ENCODE measurements around the gene ARMH1.
"Not testable (repeated sequence)": the region's sequence is repeated elsewhere in the genome, so short reads cannot be mapped to it uniquely, and the experiment has no call there.

The ARMH1 gene

DNA sequence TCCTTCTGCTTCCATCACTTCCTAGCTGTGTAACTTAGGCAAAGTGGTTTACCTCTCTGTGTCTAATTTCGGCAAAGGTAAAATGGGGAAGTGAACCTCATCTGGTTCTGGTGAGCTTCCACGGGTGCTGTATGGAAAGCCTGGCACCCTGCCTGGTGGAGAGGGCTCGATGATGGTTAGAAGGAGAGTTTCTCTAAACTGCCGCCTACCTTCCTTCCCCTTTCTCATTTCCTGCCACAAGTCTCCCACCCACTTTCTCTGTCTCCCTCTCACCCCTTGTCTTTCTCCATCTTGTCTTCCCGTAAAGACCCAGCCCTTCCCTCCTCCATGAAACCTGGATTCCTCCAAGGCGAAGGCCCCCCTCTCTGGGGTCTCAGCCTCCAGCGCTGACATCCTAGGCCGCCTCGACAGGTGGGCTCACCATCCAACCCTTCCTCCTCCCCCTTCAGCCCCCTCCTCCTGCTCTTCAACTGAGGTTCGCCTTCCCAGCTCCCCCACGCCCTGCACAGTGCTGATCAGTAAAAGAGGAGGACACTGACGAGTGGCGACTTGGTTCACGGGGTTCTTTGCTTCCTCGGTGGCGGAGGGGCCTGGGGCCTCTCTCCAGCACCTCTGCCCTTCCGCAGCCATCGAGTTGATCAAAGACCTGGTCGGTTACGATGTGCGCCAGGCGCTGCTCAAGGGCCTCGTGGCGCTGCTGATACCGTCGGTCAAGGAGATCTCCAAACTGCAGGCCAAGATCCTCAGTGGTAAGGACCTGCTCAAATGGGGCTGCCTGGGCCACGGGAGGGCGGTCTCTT, 49.2 kb downstream of the ARMH1 start:
- peak; percentile 79 to 89 (median 86) for DNase-seq

DNA sequence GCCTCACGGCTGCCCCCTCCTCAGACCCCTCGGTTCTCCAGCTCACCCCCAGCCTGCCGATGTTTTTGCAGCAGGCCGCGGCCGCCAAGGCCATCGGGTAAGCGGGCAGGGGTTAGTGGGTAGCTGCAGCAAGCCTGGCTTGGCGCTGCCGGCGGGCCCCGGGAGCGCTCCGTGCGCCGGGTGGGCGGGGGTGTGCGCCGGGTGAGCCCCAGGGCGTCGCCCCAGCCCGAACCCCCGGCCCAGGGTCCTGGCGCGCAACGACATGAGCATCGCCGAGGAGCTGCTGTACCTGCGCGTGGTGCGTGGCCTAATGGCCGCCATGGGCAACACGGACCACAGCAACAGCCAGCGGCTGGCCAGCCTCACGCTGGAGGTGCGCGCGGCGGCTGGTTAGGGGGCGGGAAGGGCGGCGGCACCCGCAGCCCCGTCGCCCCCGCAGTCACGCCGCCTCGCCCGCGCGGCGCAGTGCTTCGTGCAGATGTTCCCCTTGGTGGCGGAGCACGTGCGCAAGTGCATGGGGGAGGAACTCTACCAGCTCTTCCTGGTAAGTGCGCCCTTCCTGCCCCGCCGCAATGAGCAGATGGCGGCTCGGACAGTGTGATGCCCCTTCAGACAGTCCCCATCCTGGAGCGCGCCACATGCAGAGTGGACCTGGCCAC, 49.9 kb downstream of the ARMH1 start:
- DNase-seq = peak in 2 of 4 experiments; percentile 18 to 35

GRCh38 chr1:44724955-44725698, 50.6 kb downstream of the ARMH1 start:
- no peak for DNase-seq

DNA sequence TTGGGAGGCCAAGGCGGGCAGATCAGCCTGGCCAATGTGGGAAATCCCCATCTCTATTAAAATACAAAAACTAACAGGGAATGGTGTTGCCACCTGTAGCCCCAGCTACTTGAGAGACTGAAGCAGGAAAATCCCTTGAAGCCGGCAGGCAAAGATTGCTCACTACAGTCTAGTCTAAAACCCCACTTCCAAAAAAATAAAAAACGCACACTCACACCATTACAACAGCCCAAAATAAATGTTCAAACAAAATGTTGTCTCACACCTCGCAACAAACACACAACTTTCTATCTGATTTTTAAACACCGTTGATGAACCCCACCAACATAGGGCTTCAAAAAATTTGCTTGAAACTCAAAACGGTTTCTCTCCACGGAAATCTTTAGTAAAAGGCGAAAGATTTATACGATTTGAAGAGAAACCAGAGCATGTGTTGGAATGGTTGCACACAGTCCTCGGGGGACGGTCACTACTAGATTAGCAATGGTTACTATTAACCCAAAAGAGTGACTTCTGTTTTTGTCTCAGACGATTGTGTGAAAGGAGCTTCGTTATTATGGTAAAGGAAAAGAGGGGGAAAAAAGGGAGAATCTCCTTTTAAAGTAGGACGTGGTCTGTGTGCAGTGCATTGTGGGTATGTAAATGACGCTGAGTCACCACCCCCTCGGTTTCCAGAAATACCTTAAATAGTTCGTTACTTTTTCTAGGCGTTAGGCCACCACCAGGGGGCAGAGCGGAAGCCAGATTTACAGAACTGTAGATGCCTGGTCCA, 56.4 kb downstream of the ARMH1 start, which contains the start of gene RNU5D-1:
TSS of gene RNU5D-1 (minus strand) at position 430 of the 772 bp plus-strand sequence.
- peak; percentile 98 to 99 (median 98) for DNase-seq

DNA sequence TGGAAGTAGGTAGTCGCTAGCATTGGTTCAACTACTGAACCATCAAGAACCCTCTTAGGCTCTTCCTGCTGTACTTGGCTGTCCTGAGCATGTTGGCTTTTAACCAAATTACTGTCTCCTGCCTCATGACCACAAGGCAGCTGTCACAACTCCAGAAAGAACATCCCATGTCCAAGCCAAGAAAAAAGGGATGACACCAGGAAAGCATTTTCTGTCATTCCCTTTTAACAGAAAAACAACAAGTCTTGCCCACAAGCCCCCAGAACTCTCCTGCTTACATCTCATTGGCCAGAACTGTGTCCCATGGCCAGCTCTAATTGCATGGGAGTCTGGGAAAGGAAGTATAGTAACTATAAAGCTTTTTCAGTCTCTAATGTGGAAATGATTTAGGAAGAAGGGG, 58.9 kb downstream of the ARMH1 start:
- DNase-seq = no peak

DNA sequence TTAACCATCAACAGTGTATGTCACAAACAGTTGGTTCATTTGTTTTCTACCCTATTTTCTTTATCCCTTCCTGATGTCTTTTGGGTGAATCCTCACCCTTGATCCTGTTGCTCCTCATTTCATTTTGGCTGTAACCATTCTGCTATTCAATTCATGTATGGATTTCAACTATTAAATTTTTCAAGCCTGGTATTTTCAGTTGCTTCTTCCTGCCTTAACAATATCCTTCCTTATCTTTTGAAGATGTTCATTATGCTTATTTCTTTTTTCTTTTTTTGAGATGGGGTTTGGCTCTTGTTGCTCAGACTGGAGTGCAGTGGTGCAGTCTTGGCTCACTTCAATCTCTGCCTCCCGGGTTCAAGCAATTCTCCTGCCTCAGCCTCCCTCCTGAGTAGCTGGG, 59.3 kb downstream of the ARMH1 start:
- no peak for DNase-seq

- no peak for DNase-seq
These were observed 61.5 kb downstream of the ARMH1 start for GRCh38 chr1:44735992-44736391.

- DNase-seq = not testable (repeated sequence)
These were observed 64.4 kb downstream of the ARMH1 start for GRCh38 chr1:44738953-44739306.

DNA sequence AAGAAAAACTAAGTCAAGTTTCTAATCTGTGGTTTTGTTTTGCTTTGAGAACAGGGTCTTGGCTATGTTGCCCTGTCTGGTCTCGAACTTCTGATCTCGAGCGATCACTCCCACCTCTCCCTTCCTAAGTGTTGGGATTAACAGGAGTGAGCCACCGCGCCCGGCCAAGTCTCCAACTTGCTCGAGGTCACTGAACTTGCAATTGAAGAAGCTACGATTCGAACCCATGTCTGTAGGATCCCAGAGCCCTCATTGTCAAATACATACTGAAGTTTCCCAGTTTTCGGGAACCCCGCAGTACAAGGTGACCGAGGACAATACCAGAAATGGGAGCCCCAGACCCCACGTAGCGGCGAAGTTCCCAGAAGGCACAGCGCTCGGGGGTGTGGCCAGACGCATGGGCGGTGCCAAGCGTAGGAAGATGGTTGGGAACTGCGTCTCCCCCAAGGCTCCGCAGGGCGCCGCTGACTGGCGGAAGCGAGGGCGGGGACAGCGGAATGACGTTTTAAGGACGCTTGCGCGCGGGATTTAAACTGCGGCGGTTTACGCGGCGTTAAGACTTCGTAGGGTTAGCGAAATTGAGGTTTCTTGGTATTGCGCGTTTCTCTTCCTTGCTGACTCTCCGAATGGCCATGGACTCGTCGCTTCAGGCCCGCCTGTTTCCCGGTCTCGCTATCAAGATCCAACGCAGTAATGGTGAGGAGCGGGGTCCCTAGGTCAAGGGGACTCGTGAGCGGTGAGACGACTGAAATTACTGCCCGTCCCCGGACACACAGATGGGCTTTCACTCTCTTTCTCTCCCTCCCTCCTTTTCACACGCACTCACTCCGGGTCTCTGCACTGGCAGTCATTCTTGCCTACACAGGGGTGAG, 65.0 kb downstream of the ARMH1 start, which contains the start of gene KIF2C:
TSS of gene KIF2C (plus strand) at position 531 of the 872 bp plus-strand sequence. CDS start at position 627, 96 bp downstream.
- peak; percentile 99 for DNase-seq

- DNase-seq = peak in 2 of 4 experiments; percentile 16 to 41
These were observed 65.7 kb downstream of the ARMH1 start for GRCh38 chr1:44740179-44740617.

GRCh38 chr1:44743211-44743610, 68.7 kb downstream of the ARMH1 start:
- DNase-seq = no peak

DNA sequence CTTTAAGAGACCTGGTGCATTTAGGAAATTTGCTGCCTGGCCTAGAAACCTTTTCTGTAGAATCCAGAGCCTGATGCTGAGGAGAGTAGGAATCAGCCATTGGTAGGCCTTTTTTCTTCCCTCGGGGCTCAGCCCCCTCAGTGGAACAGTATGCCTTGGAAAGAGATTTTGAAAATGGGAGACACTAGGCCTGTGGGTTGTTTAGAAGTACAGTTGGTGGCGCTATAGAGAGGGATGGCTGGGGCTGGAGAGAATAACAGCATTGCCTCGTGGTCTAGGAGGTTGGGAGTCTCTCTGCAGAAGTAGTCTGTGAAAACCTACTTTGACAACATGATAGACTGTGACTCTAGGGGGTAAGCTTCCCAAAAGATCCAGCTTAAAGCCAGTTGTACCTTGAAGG, 73.4 kb downstream of the ARMH1 start:
- no peak for DNase-seq

GRCh38 chr1:44757420-44757819, 82.9 kb downstream of the ARMH1 start:
- no peak for DNase-seq

GRCh38 chr1:44759077-44759476, 84.6 kb downstream of the ARMH1 start:
- DNase-seq = no peak

DNA sequence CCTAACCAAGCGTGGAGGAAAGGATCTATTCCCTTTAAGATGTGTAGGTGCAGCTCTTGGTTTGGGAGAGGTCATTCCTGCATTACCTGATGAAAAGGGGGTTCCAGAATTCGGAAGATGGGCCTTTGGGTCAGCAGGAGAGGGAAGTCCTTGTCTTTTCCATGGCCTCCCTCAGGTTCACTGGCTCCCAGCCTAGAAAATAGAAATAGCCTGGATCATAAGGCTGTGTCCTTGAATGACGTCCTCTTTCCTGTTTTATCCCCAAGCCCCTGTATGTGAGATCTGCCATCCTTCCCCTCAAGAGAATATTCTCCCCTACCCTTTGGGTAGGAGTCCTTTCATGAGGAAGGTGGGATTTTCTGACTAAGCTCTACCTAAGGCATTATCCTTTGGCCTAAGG, 86.4 kb downstream of the ARMH1 start:
- no peak for DNase-seq

- DNase-seq = not testable (repeated sequence)
These were observed 91.9 kb downstream of the ARMH1 start for GRCh38 chr1:44766421-44766820.

Data from suppressor macrophage (primary cell).